GM12873 (cell line): ENCODE data around the gene SLC43A3.

Source experiments
- TF ChIP-seq, protein P1 (sequence below): IDR thresholded peaks from 2 replicates; pipeline ENCODE4 v1.5.1; 2012; ENCODE audit warnings: low read depth, mild to moderate bottlenecking, moderate library complexity, low read length, control low read depth; ENCODE audit not compliant: insufficient read depth; ENCODE audit errors: missing control alignments

SLC43A3 gene

GRCh38 chr11:57399972-57400578 lies 26.8 kb downstream of the SLC43A3 start:
- TF ChIP-seq, protein P1, sequence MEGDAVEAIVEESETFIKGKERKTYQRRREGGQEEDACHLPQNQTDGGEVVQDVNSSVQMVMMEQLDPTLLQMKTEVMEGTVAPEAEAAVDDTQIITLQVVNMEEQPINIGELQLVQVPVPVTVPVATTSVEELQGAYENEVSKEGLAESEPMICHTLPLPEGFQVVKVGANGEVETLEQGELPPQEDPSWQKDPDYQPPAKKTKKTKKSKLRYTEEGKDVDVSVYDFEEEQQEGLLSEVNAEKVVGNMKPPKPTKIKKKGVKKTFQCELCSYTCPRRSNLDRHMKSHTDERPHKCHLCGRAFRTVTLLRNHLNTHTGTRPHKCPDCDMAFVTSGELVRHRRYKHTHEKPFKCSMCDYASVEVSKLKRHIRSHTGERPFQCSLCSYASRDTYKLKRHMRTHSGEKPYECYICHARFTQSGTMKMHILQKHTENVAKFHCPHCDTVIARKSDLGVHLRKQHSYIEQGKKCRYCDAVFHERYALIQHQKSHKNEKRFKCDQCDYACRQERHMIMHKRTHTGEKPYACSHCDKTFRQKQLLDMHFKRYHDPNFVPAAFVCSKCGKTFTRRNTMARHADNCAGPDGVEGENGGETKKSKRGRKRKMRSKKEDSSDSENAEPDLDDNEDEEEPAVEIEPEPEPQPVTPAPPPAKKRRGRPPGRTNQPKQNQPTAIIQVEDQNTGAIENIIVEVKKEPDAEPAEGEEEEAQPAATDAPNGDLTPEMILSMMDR = no peak

- TF ChIP-seq, protein P1 = no peak
Measured at GRCh38 chr11:57399221-57399620, 27.7 kb downstream of the SLC43A3 start.

DNA sequence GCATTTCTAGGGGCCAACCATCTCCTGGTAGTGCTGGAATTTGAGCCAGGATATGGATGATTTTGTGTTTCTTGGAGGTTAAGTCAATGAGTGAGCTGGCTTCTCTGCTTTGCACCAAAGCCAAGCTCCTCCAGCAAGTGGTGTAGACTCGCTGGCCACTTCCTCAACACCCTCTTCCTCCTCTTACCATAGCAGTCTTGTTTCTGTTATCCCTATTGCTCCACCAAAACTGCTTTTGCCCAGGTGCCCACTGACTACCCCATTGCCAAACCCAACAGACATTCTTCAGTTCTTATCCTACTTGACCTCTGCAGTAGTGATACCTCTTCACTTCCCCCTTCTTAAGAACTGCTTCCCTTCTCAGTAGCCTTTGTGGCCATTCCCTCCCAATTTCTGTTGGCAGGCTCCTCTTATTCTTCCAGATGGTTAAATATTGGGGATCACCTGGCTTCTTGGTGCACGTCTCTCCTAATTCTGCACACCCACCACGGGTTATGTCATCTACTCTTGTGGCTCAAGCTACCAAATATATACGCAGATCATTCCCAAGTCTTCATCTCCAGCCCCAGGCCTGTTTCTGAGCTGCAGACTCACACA lies 29.4 kb downstream of the SLC43A3 start:
- TF ChIP-seq, protein P1 = no peak

DNA sequence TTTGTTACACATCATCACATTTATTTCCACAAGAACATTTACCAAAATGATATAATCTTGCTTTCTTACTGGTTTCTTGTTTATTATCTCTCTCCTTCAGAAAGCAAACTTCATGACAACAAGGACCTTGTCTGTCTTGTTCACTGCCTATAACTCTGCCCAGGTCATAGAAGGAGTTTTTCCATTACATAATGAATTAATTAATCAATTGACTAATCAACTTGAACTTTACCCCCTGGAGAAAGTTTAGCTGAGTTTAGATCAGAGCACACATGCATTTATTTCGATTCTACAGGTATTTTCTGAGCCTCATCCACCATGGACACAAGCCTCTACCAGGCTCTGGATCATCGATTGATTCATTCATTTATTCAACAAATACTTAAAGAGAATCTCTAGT lies 30.2 kb downstream of the SLC43A3 start:
- TF ChIP-seq, protein P1 = no peak

DNA sequence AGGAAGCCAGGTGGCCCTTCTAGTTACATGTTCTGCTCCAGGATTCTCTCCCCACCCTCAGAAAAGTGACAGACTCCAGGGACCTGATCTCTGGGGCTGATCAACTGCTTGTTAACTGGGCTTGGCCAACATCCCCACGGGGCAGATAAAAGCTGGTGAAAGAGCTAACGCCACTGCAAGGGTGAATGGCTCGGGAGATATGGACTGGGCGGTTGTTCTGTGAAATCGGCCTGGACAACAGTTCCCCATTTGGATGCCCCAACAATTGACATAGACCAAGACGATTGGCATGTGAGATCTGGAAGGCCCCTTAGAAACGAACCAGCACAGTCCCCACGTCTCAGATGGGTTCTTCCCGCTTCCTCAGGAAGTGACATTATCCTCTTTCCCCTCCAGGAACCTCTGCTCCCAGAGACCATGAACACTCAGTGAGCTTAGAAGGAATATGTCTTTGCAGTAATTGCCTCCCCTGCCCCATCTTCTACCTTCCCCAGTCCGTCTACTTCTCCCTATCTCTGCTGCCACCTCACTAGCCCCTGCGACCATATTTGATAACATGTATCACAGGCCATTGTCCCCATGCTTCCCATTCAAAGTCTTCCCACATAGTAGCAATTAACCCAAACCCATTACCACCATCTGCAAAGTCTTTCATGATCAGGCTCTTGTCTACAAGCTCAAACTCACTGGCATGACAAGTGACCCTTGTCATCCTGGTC lies 30.9 kb downstream of the SLC43A3 start:
- TF ChIP-seq, protein P1 = no peak

GRCh38 chr11:57394203-57394965 lies 32.5 kb downstream of the SLC43A3 start:
- TF ChIP-seq, protein P1 = no peak

GRCh38 chr11:57392763-57393105 lies 34.2 kb downstream of the SLC43A3 start:
- TF ChIP-seq, protein P1 = no peak
